Effector CD8-positive, alpha-beta T cell (primary cell): ENCODE results near the gene STX12.
A peak's percentile ranks its signal among the peaks of the same experiment; 100 is the strongest.
"Not testable (repeated sequence)": the region's sequence is repeated elsewhere in the genome, so short reads cannot be mapped to it uniquely, and the experiment has no call there.

ENCODE experiments used
- DNase-seq: peaks from one replicate; lab custom pipeline; 2025; lab: John Stamatoyannopoulos, UW

The STX12 gene

GRCh38 chr1:27868932-27869718 lies 96.1 kb downstream of the STX12 start:
- DNase-seq, result peak; percentile 21

GRCh38 chr1:27869719-27870085 lies 96.7 kb downstream of the STX12 start:
- no peak for DNase-seq

- not testable (repeated sequence) for DNase-seq
Measured at GRCh38 chr1:27871076-27871475, 98.1 kb downstream of the STX12 start.

GRCh38 chr1:27872059-27872801 lies 99.2 kb downstream of the STX12 start, which contains the start of gene THEMIS2:
THEMIS2 (plus strand) TSS chr1:27872544; CDS start chr1:27872572, 28 bp downstream.
- peak; percentile 69 for DNase-seq

- no peak for DNase-seq
Measured at GRCh38 chr1:27872802-27873551, 100.0 kb downstream of the STX12 start.

- DNase-seq, result no peak
Measured at GRCh38 chr1:27873671-27874384, 100.8 kb downstream of the STX12 start.
